HG03457 (cell line): Measurements from ENCODE around the gene MDH1B.
"Not testable (repeated sequence)": the region's sequence is repeated elsewhere in the genome, so short reads cannot be mapped to it uniquely, and the experiment has no call there.

Experiments used
- ATAC-seq: cut with Tn5 transposase; IDR thresholded peaks from one replicate; pipeline ENCODE4 v1.9.1; 2021; ENCODE audit warnings: moderate number of reproducible peaks; ENCODE audit not compliant: unreplicated experiment

MDH1B gene

GRCh38 chr2:206765242-206766056 lies at the start of gene MDH1B, which contains the start of gene FASTKD2:
MDH1B (minus strand) TSS chr2:206765328; CDS start chr2:206765271, 57 bp downstream.
FASTKD2 (plus strand) TSS chr2:206765606; CDS start chr2:206766694, 1,088 bp downstream.
- peak; percentile 92 for ATAC-seq

- no peak for ATAC-seq
Observed at GRCh38 chr2:206814498-206814897, 49.4 kb upstream of the MDH1B start.

- ATAC-seq, result not testable (repeated sequence)
Observed at GRCh38 chr2:206812471-206812870, 47.3 kb upstream of the MDH1B start.

GRCh38 chr2:206807624-206808023 lies 42.5 kb upstream of the MDH1B start:
- ATAC-seq, result not testable (repeated sequence)

- ATAC-seq, result no peak
Observed at GRCh38 chr2:206805887-206806607, 40.9 kb upstream of the MDH1B start.

GRCh38 chr2:206804326-206804725 lies 39.2 kb upstream of the MDH1B start:
- no peak for ATAC-seq

GRCh38 chr2:206802654-206803514 lies 37.8 kb upstream of the MDH1B start:
- no peak for ATAC-seq

- ATAC-seq, result no peak
Observed at GRCh38 chr2:206801418-206802189, 36.5 kb upstream of the MDH1B start.

GRCh38 chr2:206800506-206801417 lies 35.6 kb upstream of the MDH1B start:
- no peak for ATAC-seq

GRCh38 chr2:206799083-206799482 lies 34.0 kb upstream of the MDH1B start:
- ATAC-seq, result no peak

- peak; percentile 67 for ATAC-seq
Observed at GRCh38 chr2:206798000-206798399, 32.9 kb upstream of the MDH1B start.

- ATAC-seq, result no peak
Observed at GRCh38 chr2:206797376-206797775, 32.2 kb upstream of the MDH1B start.

GRCh38 chr2:206792645-206793044 lies 27.5 kb upstream of the MDH1B start:
- no peak for ATAC-seq

GRCh38 chr2:206790311-206790935 lies 25.3 kb upstream of the MDH1B start:
- ATAC-seq, result no peak

GRCh38 chr2:206784559-206785353 lies 19.6 kb upstream of the MDH1B start:
- ATAC-seq, result no peak

GRCh38 chr2:206783718-206784117 lies 18.6 kb upstream of the MDH1B start:
- no peak for ATAC-seq

GRCh38 chr2:206780671-206781070 lies 15.5 kb upstream of the MDH1B start:
- no peak for ATAC-seq

- ATAC-seq, result no peak
Observed at GRCh38 chr2:206776432-206776831, 11.3 kb upstream of the MDH1B start.
